Activated T-cell treated with anti-CD3 and anti-CD28 coated beads for 1 hour (primary cell): ENCODE results near the gene ADM.

Source experiments
- DNase-seq: peaks from one replicate; pipeline ENCODE4 v3.0.0-alpha.2; 2020; ENCODE audit warnings: low read depth

ADM gene

DNA sequence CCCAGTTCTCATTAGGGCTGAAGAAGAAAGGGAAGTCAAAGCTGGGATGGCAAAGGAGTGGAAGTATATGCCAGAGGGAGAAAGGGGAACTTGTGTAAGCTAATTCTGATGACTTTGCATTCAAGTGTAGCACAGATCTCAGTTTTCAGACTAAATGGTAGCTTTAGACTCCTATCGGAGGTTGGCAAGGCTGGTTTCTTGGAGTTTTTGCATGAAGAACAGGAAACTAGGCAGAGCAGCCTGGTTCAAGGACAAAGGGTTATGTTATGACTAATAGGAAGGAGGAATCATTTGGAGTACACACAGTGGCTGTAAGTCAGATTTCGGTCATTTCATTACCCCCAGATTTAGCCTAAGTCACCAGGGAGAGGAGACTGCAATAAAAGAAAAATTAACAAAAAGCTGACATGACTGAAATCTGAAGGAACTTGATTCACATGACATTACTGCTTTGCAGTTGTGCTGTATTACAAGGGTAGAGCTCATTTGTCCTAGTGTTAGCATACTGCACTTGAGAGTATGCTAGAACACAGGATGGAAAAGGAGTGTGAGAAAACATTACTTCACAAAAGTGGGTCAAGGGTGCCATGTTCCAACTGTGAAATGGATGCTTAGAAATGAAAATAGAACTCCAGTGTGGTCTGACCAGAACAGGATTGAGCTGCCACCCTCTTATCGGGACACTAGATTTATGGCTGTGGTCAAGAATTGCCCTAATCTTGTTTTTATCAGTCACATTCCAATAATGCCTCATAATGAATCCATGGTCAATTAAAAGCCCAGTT lies 23.6 kb downstream of the ADM start:
- no peak for DNase-seq

DNA sequence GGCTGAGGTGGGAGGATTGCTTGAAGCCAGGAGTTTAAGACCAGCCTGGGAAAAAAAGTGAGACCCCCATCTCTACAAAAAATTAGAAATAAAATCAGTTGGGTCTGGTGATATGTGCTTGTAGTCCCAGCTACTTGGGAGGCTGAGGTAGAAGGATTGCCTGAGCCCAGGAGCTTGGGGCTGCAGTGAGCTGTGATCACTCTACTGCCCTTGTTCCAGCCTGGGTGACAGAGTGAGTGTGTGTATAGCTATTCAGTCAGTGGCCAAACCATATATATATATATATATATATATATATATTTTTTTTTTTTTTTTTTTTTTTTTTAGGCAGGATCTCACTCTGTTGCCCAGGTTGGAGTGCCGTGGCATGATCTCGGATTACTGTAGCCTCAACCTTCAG lies 24.5 kb downstream of the ADM start:
- no peak for DNase-seq

DNA sequence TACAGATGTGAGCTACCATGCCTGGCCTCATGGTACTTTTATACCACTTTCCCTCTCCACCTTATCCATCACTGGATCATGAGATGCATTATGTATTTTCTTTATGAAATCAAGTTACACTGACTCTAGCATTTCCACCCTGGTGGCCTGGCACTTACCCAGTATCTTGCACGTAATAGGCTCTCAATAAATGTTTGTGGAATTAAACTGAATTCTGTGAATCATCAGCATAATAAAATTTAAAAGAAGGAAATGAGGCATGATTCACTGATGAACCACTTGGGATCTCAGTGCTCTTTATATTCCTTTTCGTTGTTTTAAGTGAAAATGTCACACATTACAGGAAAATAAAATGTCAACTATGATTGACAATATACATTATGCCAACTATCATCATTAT lies 25.1 kb downstream of the ADM start:
- DNase-seq, result no peak

DNA sequence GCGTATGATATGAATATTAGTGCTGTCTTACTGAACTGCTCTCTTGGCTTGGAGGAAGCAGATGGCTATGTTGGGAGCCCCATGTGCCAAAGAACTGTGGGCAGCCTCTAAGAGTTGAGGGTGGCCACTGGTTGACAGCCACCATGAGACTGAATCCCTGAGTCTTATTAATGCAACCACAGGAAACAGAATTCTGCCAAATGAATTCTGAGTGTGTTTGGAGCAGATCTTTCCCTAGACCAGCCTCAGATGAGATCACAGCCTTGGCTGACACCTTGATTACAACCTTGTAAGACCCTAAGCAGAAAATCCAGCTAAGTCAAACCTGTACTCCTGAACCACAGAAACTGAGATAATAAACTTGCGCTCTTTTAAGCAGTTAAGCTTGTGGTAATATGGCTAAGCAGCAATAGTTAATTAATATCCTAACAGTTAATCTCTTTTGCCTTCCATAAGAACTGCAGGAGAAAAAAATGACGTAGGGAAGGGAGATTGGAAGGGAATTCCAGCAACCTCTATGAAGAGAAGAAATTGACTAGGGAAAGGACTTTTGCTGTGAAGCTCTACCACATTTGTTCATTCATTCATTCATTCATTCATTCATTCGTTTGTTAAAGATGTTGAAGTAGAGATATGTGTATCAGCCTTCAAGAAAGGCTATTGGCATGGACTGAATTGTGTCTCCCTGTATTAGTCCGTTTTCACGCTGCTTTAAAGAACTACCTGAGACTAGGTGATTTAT lies 26.8 kb downstream of the ADM start:
- no peak for DNase-seq

DNA sequence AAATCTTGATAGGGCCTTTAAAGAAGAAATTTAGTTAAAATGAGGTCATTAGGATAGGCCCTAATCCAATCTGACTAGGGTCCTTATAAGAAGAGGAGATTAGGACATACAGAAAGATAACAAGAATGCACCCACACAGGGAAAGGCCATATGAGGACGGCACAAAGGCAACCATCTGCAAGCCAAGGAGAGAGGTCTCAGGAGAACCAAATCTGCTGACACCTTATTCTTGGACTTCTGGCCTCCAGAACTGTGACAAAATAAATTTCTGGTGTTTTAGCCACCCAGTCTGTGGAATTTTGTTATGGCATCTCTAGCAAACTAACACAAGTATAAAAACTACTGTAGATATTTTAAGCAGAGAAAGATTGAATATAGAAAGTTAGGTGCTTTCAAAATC lies 28.6 kb downstream of the ADM start:
- no peak for DNase-seq

DNA sequence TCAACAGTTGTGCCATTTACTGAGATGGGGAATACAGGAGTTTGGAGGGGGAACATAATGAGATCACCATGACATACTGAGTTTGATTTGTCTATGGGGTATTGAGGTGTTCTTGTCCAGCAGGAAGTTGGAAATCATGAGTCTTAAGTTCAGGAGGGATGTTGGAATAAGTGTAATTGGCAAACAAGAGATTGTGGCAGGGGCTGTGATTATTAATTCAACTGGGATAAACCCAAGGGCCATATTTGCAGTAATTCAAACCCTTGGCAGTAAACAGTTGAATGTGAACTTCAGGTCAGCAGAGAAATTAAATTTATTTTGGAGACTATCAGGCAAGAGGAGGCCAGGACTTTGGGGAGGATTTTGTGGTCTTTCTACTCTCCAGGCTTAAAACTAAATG lies 33.4 kb downstream of the ADM start:
- DNase-seq, result no peak

DNA sequence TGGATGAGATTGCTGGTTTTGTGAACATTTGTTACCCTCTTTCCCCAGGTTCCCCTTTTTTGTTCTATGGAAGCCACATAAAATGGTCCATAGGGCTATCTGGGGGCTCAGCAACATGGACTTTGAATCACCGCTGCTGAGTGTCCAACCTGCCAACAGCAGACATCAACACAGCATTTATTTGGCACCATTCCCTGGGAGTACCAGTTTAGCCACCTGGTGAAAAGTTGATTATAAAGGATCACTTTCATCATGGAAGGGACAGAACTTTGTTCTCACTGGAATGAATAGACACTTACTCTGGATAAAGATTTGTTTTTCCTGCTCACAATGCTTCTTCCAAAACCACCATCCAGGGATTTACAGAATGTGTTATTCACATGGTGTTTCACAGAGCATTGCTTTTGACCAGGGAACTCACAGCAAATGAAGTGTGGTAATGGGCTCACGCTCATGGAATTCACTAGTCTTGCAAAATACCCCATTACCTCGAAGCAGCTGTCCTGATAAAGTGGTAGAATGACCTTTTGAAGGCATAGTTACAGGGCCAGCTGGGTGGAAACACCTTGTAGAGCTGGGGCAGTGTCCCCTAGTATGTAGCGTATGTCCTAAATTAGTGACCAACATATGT lies 43.9 kb downstream of the ADM start:
- no peak for DNase-seq

DNA sequence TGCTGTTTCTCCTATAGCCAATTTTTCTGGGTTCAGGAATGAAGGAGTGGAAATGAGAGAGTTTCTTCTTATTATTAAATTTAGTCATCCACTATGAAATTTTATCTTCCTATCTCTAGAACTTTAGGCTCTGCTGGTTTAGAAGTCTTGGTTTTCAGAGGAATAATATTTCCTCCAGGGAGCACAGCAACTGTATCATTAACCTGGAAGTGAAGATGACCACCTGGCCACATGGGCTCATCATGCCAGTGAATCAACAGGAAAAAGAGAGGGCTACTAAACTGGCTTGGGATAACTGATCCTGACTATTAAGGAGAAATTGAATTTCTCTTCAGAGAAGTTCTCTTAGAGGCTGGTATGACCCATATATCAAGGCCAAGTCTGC lies 44.4 kb downstream of the ADM start:
- DNase-seq, result no peak

DNA sequence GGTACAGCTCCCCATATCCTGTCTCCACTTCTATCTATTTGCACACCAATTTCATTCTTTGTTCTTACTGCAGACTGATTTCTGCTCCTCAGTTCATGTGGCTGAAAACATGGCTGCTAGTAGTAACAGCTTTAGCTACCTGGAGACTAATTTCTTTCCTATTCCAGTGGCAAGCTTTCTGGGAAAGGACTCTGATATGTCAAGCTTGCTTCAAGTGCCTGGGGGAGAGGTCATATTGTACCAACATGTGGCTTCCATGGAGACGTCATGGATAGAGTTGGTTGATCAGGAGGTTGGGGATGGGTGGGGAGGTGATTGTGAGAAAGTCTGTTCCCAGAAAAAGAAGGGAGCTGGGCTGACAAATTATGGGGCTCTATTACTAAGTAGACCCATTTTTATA lies 44.9 kb downstream of the ADM start:
- no peak for DNase-seq

DNA sequence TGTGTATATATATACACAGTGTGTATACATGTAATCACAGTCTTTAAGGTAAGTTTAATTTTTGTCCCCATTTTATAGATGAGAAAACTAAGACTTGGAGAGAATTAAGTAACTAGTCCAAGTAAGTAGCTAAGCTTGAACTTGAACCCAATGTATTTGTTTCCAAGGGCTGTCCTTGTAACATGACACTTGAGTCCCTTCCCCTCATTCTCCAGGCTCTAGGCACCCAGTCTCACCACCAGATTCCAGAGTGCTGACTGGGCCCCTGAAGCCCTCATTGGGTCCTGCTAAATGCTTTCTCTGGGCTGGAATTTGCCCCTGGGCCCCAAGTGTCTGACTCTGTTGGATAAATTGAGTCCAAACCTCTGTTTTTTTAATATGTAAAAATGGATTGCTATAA lies 45.5 kb downstream of the ADM start:
- DNase-seq, result no peak

DNA sequence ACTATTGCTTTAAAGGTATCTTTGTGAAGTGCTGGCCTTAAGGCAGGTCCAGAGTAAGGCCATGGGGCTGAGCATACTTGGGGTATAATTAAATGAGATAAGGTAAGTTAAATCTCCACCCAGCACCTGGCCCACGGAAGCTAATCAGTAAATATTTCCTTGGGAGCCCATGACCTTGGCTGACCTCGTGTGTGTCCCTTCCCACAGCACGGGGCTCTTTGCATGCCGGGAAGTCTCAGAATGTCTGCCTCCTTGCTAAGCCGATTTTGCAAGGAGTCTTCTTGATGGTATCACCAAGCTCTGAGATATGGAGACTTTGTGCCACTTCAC lies 46.5 kb downstream of the ADM start:
- DNase-seq, result no peak

DNA sequence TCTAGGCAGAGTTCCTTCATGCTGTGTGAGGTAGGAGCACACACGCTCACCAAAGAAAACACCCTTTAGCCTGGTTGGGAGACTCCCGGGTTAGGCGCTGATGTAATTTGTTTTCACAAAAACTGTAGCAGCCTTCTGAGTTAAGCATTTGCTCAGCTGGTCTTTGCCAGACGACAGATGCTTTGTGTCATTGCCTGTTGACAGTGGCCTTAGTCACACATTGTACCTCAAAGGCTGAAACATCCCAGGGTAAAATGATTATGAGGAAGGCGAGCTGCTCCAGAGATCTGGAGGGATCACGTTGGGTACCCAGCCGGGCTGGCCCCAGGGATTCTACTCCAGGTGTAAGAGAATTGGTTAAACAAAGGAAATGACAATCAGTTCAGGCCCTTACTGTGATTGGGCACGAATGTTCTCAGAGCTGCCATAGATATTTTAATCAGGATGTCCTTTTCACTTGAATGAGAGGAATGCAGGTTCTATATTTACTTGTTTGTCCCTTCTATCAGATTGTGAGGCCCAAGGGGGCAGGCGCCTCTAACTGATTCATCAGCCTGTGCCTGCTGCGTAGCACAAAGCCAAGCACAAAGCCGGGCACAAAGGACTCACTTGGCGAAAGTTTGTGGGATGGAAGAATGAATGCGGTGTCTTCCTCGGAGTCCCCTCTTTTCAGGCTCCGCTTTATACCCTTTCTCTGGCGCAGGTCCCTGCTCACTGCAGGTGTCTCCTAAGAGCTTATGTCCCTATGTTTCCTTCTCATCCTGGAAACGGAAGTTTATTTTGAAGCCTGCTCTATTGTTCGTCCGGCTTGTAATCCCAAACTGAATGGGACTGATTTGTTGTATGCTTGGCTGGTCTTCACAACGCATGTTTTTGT lies 47.1 kb downstream of the ADM start:
- no peak for DNase-seq

DNA sequence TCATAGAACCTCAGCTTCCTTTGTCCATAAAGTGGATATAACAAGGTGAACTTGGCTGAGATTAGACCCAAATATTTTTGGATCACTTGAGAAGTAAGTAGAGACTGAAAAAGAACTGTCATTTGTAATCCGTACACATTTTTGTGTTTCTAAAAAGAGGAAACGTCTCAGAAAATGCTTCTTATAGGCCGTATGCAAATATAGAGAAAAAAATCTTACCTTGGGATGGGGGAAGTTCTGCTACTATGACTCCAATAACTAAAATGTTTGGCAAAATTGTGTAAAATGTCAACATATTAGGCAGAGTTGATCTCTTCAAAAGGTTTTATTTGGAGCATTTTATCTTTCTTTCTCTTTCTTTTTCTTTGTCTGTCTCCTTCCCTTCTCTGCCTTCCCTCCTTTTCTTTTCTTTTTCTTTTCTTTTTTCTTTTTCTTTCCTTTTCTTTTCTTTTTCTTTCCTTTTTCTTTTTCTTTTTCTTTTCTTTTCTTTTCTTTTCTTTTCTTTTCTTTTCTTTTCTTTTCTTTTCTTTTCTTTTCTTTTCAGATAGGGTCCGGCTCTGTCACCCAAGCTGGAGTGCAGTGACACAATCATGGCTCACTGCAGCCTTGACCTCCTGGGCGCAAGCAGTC lies 48.2 kb downstream of the ADM start:
- DNase-seq, result no peak

DNA sequence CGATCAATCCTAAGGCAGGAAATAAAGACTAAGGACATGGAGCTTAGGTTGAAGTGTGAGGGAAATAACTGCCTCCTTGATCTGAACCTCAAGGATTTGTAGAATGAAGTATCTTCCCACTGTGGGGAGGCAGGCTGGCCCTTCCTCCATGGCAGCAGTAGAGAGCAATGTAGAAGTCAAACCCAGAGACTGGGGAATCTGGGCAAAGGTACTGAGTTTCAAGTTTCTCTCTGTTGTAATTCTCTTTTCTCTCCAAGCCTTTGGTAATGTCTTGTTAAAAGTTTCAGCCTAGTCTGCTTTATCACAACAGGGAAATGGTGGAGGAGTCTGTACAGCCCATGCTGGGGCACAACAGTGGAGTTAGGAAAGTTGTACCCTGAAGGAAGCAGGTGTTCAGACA lies 49.5 kb downstream of the ADM start:
- DNase-seq, result no peak

DNA sequence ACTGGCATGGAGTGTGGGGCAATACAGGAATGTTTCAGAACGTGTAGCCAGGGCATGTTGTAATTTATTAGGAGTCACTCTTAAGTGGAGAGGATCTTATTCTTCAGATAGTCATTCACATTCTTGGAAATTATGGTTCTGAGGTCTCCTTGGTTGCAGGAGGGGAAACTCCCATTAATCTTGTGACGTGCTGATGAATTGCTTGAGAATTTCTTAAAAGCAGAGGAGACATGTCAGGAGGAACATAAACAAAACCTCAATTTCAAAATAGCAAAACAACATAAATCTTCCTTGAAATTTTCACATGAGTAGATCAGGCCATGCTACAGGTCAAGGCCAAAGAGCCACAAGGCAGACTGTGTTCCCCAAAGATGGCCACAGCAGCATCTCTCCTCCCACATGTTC lies 50.4 kb downstream of the ADM start:
- no peak for DNase-seq

DNA sequence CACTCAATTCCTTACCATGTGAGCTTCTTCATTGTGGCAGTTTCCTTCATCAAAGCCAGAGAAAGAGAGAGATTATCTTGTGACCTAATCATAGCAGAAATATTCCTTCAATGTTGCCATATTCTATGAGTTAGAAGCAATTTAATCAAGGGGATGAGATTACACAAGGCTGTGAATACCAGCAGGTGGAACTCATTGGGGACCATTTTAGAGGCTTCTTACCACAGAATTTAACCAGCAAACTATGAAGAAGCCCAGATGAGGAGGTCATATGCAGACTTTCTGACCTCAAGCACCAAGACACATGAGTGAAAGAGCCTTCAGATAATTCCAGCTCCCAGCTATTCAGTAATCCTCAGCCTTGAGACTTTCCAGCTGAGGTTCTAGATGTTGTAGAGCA lies 51.3 kb downstream of the ADM start:
- DNase-seq, result no peak
